OCI-LY7 (cell line): ENCODE results near the gene COBLL1. TPM values are rescaled to one million over a fixed set of nuclear protein-coding genes. Genes with fewer than 3 reads are reported as not detected.

ENCODE experiments used
- BruUV-seq: library from RNA; stranded (reverse); fragments of 400-500 nt; replicated peaks from 2 replicates; lab custom pipeline; 2021; lab: Mats Ljungman, UMichigan
- CTCF ChIA-PET: fragments of 300-600 bp; sonication (Branson Sonifier 250); formaldehyde crosslinking; loops from one replicate; lab custom pipeline; 2022; ENCODE audit warnings: antibody characterized with exemption; ENCODE audit not compliant: unreplicated experiment; lab: Charles Lee
- POLR2A ChIA-PET: fragments of 300-600 bp; sonication (Branson Sonifier 250); formaldehyde crosslinking; loops from one replicate; lab custom pipeline; 2022; ENCODE audit warnings: antibody characterized with exemption; lab: Charles Lee
- DNase-seq: peaks from one replicate; pipeline ENCODE4 v3.0.0-alpha.2; 2015; ENCODE audit warnings: low spot score
- H2AFZ ChIP-seq: fragments of 200-600 bp; sonication (generic), shearing (Covaris generic); 2 replicates; pipeline ENCODE4 v1.6.1; 2014; ENCODE audit warnings: mild to moderate bottlenecking, antibody characterized with exemption, low read length, moderate library complexity
- H3K27ac ChIP-seq: fragments of 200-600 bp; sonication (generic); 2 replicates; pipeline ENCODE4 v1.5.1; 2014; ENCODE audit warnings: mixed run types, low read depth, mild to moderate bottlenecking, moderate library complexity, low read length, inconsistent platforms; ENCODE audit not compliant: poor library complexity, severe bottlenecking
- H3K36me3 ChIP-seq: fragments of 200-600 bp; sonication (generic); 2 replicates; pipeline ENCODE4 v1.6.1; 2014; ENCODE audit warnings: mild to moderate bottlenecking, antibody characterized with exemption, low read length, moderate library complexity, mixed read lengths; ENCODE audit not compliant: insufficient read depth
- H3K4me1 ChIP-seq: fragments of 200-600 bp; sonication (generic); 2 replicates; pipeline ENCODE4 v1.5.1; 2014; ENCODE audit warnings: mild to moderate bottlenecking, low read length; ENCODE audit not compliant: insufficient read depth, poor library complexity, severe bottlenecking
- H3K4me2 ChIP-seq: fragments of 200-600 bp; sonication (generic); 2 replicates; pipeline ENCODE4 v1.6.1; 2014; ENCODE audit warnings: mild to moderate bottlenecking, low read length
- H3K4me3 ChIP-seq: fragments of 200-600 bp; sonication (generic); 2 replicates; pipeline ENCODE4 v1.5.1; 2014; ENCODE audit warnings: mild to moderate bottlenecking, low read depth, low read length; ENCODE audit not compliant: poor library complexity, severe bottlenecking
- H3K79me2 ChIP-seq: fragments of 200-600 bp; sonication (generic); 2 replicates; pipeline ENCODE4 v1.6.1; 2016; ENCODE audit warnings: low read depth, mild to moderate bottlenecking, low read length, moderate library complexity, mixed read lengths; ENCODE audit not compliant: insufficient read depth
- H3K9me2 ChIP-seq: fragments of 200-600 bp; sonication (generic); 2 replicates; pipeline ENCODE4 v1.6.1; 2016; ENCODE audit warnings: mild to moderate bottlenecking, low read length, mixed read lengths; ENCODE audit not compliant: insufficient read depth
- H3K9me3 ChIP-seq: fragments of 200-600 bp; sonication (generic); 2 replicates; pipeline ENCODE4 v1.6.1; 2014; ENCODE audit warnings: mild to moderate bottlenecking, mixed run types, low read length, mixed read lengths
- H4K20me1 ChIP-seq: fragments of 200-600 bp; sonication (generic); 2 replicates; pipeline ENCODE4 v1.6.1; 2014; ENCODE audit warnings: mild to moderate bottlenecking, antibody characterized with exemption, low read length, moderate library complexity, mixed read lengths; ENCODE audit not compliant: insufficient read depth
- CTCF ChIP-seq: fragments of 200-600 bp; sonication (generic); conservative IDR thresholded peaks from 2 replicates; pipeline ENCODE4 v1.5.1; 2014; ENCODE audit warnings: mild to moderate bottlenecking, antibody characterized with exemption, low read length, moderate library complexity, mixed read lengths
- EZH2phosphoT487 ChIP-seq: fragments of 200-600 bp; sonication (generic); IDR thresholded peaks from 2 replicates; pipeline ENCODE4 v1.6.1; 2018; ENCODE audit warnings: low read depth, borderline replicate concordance, mild to moderate bottlenecking, mixed run types, antibody characterized with exemption, low read length, moderate library complexity, mixed read lengths
- intact Hi-C: fragments of 100-400 bp; cut with micrococcal nuclease; formaldehyde crosslinking; loops from one replicate; pipeline ENCODE4 v1.10.0; 2022; ENCODE audit not compliant: unreplicated experiment
- total RNA-seq, 2 experiments: library from RNA; depleted of rRNA in 1 of 2; stranded (reverse); fragments of >200 nt in 1 of 2; shearing (Covaris generic) in 1 of 2; gene quantifications; 2 replicates each; pipeline ENCODE4 v1.2.3, GENCODE V29; 2014 to 2022

The COBLL1 gene
- total RNA-seq, 2 experiments from 2014 or later: 0.79 to 40.7 TPM

GRCh38 chr2:164847981-164848741 lies 6.5 kb upstream of the COBLL1 start:
- no peak overlapping the region for H2AFZ ChIP-seq
- no peak for DNase-seq
- no peak overlapping the region for H3K4me2 ChIP-seq
- H3K4me3 ChIP-seq: no peak overlapping the region
- no peaks in the 10 kb centered on the region for H3K9me2 ChIP-seq
- POLR2A ChIA-PET: interaction anchor here (0.8 to 1.4 kb wide), 7 partner anchors 10 to 90 kb away, joined by 3 to 6 read pairs (median 4); no protein-coding TSS in a partner anchor
- TF ChIP-seq EZH2phosphoT487 (no peak), CTCF (no peak)
- intact Hi-C loops: no loop called here
- BruUV-seq: no TSS peak
- no peaks in the 10 kb centered on the region for H3K4me1 ChIP-seq
- no peaks in the 10 kb centered on the region for H3K79me2 ChIP-seq
- no peaks in the 10 kb centered on the region for H4K20me1 ChIP-seq
- H3K27ac ChIP-seq: no peak overlapping the region
- H3K9me3 ChIP-seq: no peaks in the 10 kb centered on the region
- CTCF ChIA-PET: no interaction called here
- no peaks in the 10 kb centered on the region for H3K36me3 ChIP-seq

GRCh38 chr2:164847291-164847690 lies 5.7 kb upstream of the COBLL1 start:
- Histone ChIP-seq H3K79me2 (no peaks in the 10 kb centered on the region), H3K9me3 (no peaks in the 10 kb centered on the region), H3K9me2 (no peaks in the 10 kb centered on the region), H2AFZ (no peak overlapping the region), H3K36me3 (no peaks in the 10 kb centered on the region), H3K4me2 (no peak overlapping the region), H3K4me1 (no peaks in the 10 kb centered on the region), H3K27ac (no peak overlapping the region), H4K20me1 (no peaks in the 10 kb centered on the region), H3K4me3 (no peak overlapping the region)
- no peak for TF ChIP-seq CTCF
- TF ChIP-seq EZH2phosphoT487: no peak
- DNase-seq: no peak
- intact Hi-C loops: no loop called here
- no TSS peak for BruUV-seq
- CTCF ChIA-PET: no interaction called here
- POLR2A ChIA-PET: interaction anchor here (1.1 to 1.4 kb wide), 6 partner anchors 11 to 63 kb away, joined by 3 to 6 read pairs (median 4); no protein-coding TSS in a partner anchor

GRCh38 chr2:164846276-164846675 lies 4.7 kb upstream of the COBLL1 start:
- Histone ChIP-seq H4K20me1 (no peaks in the 10 kb centered on the region), H3K9me3 (no peaks in the 10 kb centered on the region), H3K36me3 (no peaks in the 10 kb centered on the region), H3K4me1 (peaks cover 2% of the 10 kb centered on the region), H2AFZ (no peak overlapping the region), H3K9me2 (no peaks in the 10 kb centered on the region), H3K27ac (no peak overlapping the region), H3K4me2 (no peak overlapping the region), H3K4me3 (no peak overlapping the region), H3K79me2 (no peaks in the 10 kb centered on the region)
- BruUV-seq: no TSS peak
- DNase-seq: no peak
- ChIA-PET CTCF (no interaction called here), POLR2A (interaction anchor here (0.8 to 1.7 kb wide), 3 partner anchors 11 to 19 kb away, joined by 3 to 7 read pairs (median 5); no protein-coding TSS in a partner anchor)
- TF ChIP-seq CTCF (no peak), EZH2phosphoT487 (no peak)
- intact Hi-C loops: no loop called here
